Measurements from ENCODE around the gene CD96.

CD96 gene

DNA sequence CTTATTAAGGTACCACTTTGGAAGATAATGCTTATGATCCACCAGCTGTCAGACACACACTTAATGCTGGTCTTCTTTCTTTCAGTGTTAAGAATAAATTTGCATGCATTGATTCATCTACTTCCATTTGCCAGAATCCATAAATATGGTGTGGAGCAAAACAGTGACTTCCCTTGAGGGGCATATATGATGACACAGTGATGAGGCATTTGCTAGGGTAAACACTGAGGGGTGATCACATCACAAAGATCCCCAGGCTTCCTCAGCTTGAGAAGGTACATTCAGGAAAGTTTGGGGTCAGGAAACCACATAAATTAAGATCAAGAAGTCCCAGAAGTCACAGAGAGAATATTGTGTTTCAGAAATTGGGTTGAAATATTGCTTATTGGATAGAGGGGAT lies 63.0 kb downstream of the CD96 start:
- TF ChIP-seq, protein P1, sequence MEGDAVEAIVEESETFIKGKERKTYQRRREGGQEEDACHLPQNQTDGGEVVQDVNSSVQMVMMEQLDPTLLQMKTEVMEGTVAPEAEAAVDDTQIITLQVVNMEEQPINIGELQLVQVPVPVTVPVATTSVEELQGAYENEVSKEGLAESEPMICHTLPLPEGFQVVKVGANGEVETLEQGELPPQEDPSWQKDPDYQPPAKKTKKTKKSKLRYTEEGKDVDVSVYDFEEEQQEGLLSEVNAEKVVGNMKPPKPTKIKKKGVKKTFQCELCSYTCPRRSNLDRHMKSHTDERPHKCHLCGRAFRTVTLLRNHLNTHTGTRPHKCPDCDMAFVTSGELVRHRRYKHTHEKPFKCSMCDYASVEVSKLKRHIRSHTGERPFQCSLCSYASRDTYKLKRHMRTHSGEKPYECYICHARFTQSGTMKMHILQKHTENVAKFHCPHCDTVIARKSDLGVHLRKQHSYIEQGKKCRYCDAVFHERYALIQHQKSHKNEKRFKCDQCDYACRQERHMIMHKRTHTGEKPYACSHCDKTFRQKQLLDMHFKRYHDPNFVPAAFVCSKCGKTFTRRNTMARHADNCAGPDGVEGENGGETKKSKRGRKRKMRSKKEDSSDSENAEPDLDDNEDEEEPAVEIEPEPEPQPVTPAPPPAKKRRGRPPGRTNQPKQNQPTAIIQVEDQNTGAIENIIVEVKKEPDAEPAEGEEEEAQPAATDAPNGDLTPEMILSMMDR (IDR thresholded peaks at IDR 0.05; ENCODE audit: low read depth, low read length, missing control alignments) = no peak
- H3K4me3 ChIP-seq (ENCODE audit: low read depth, low read length) = no peak overlapping the region
- in situ Hi-C loops (cut with HindIII; ENCODE audit: low sequenced_read_pairs) = no loop called here
- no peak for DNase-seq (ENCODE audit: low read depth)

DNA sequence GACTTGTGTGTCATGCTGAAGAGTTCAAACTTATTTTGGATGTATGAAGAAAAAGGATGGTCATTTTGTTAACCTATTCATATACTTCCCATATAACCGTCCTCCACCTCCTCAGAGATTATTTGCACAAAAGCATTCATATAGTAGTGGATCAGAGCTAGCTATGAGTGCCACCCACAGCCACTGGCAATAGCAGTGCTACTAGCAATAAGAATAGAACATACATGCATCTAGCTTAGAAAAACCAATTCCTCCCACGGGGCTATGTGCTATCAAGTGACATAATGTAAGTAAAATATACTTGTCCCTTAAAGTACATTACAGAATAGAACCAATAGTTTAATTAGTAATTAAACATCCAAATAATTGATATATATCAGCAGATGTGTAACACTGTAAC lies 63.5 kb downstream of the CD96 start:
- DNase-seq (ENCODE audit: low read depth) = no peak
- in situ Hi-C loops (cut with HindIII; ENCODE audit: low sequenced_read_pairs) = no loop called here
- TF ChIP-seq, protein P1 (IDR thresholded peaks at IDR 0.05; ENCODE audit: low read depth, low read length, missing control alignments) = no peak
- no peak overlapping the region for H3K4me3 ChIP-seq (ENCODE audit: low read depth, low read length)

DNA sequence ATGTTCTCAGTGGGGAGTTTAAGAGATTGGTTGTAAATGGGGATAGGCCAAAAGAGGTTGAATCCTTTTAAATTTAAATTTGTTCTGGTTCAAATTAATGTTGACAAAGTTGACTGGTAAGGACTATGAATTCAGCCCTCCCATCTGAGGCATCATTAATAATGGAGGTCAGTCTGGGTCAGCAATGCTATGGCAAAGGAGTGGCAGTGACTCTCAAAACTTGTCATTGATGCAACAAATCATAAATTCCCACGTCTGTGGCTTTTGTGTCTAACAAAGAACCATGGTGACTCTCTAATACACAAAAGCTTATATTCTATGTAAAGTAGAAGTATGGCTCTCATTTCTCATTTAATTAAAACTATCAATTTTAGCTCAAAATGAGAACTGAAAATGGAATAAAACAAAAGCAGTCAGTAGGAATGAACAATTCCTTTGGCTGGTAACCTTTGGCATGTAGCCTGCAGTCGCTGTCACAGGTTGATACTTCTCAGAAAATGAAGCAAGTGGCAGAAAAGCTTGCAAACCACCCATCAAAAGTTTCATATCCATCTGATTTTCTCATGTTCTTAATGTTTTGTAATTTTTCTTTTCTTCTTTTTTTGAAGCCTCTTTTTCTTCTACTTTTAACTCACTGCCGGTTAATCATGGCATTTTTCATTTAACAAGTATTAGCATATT lies 65.4 kb downstream of the CD96 start:
- TF ChIP-seq, protein P1 (IDR thresholded peaks at IDR 0.05; ENCODE audit: low read depth, low read length, missing control alignments) = no peak
- DNase-seq (ENCODE audit: low read depth) = no peak
- in situ Hi-C loops (cut with HindIII; ENCODE audit: low sequenced_read_pairs) = no loop called here
- no peak overlapping the region for H3K4me3 ChIP-seq (ENCODE audit: low read depth, low read length)

DNA sequence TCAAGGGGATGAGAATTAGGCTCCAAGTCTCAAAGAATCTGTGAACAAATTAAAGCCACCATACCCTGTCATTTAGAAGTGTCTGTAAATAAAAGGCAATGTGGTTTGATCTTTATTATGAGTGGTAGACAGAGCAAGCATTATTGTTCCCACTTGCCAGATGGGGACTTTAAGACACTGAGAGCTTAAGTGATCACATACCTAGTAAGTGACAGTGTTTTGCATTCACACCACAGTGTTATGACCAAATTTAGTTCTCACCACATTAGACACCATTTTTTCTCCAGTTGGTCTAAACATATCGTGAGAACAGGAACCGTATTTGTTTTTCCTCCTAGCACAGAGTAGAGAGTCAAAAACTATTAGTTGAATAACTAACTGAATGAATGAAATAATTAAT lies 66.4 kb downstream of the CD96 start:
- in situ Hi-C loops (cut with HindIII; ENCODE audit: low sequenced_read_pairs) = no loop called here
- TF ChIP-seq, protein P1 (IDR thresholded peaks at IDR 0.05; ENCODE audit: low read depth, low read length, missing control alignments) = no peak
- H3K4me3 ChIP-seq (ENCODE audit: low read depth, low read length) = no peak overlapping the region
- no peak for DNase-seq (ENCODE audit: low read depth)

DNA sequence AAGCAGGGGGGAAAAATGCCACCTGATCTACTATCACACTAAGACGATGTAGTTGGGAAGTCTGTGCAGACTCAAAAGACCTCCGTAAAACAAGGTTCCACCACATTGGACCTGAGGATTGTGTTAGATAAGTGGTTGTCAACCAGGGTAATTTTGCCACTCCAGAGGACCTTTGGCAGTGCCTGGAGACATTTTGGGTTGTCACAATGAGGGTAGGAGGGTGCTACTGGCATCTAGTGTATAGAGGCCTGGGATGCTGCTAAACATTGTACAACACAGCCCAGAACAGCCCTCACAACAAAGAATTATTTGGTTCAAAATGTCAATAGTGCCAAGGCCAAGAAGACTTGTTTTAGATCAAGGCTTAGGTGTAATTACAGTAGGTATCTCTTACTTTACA lies 67.7 kb downstream of the CD96 start:
- in situ Hi-C loops (cut with HindIII; ENCODE audit: low sequenced_read_pairs) = no loop called here
- TF ChIP-seq, protein P1 (IDR thresholded peaks at IDR 0.05; ENCODE audit: low read depth, low read length, missing control alignments) = no peak
- H3K4me3 ChIP-seq (ENCODE audit: low read depth, low read length) = no peak overlapping the region
- DNase-seq (ENCODE audit: low read depth) = no peak

DNA sequence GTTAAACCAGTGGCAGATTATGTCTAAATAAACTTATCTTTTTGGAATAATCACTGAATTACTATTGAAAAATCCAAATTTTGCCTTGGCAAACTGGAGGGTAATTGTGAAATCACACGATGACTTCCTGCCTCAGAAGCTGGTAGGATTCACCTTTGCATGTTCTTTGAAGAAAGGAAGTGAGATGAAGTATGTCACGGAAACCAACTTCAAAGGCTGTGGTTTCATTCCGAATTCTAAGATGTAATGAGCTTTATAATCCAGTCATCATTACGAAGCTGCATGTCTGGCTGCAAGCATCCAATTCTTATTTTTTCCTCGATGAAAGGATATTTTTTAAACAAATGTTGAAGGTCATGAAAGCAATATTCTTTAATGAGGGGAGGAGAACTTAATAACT lies 68.2 kb downstream of the CD96 start:
- DNase-seq (ENCODE audit: low read depth) = peak; percentile 18
- TF ChIP-seq, protein P1 (IDR thresholded peaks at IDR 0.05; ENCODE audit: low read depth, low read length, missing control alignments) = no peak
- H3K4me3 ChIP-seq (ENCODE audit: low read depth, low read length) = no peak overlapping the region
- in situ Hi-C loops (cut with HindIII; ENCODE audit: low sequenced_read_pairs) = no loop called here

Data from astrocyte of the cerebellum (primary cell).